GM12878 (cell line): ENCODE results near the gene FNDC3B. TPM values are rescaled to one million over a fixed set of nuclear protein-coding genes. Genes with fewer than 3 reads are reported as not detected.

Source experiments
- BCL11A ChIP-seq: IDR thresholded peaks from 2 replicates; pipeline ENCODE4 v1.6.1; 2011; ENCODE audit warnings: low read depth, low read length
- BHLHE40 ChIP-seq, 2 experiments: fragments of 450-650 bp in 1 of 2; IDR thresholded peaks; 2 replicates each; pipeline ENCODE4 v1.6.1; 2011 to 2017; ENCODE audit warnings: low read depth in 2 of 2, borderline replicate concordance in 1 of 2, improper control_type of control experiment in 1 of 2, low read length in 1 of 2, mild to moderate bottlenecking in 1 of 2
- BMI1 ChIP-seq: fragments of 450-650 bp; IDR thresholded peaks from 2 replicates; pipeline ENCODE4 v1.6.1; 2016; ENCODE audit warnings: mild to moderate bottlenecking, moderate library complexity, borderline replicate concordance
- EED ChIP-seq: sonication (generic); IDR thresholded peaks from 2 replicates; pipeline ENCODE4 v1.6.1; 2016; ENCODE audit warnings: antibody characterized with exemption, low read depth
- EP300 ChIP-seq, 2 experiments: fragments of 150-350 bp in 1 of 2; IDR thresholded peaks; 2 replicates each; pipeline ENCODE4 v1.6.1; 2011 to 2012; ENCODE audit warnings: low read depth in 2 of 2, low read length in 2 of 2, borderline replicate concordance in 1 of 2, improper control_type of control experiment in 1 of 2, inconsistent platforms in 1 of 2; ENCODE audit not compliant: control insufficient read depth in 1 of 2
- FOS ChIP-seq: IDR thresholded peaks from 3 replicates; pipeline ENCODE4 v1.6.1; 2011; ENCODE audit warnings: borderline replicate concordance; ENCODE audit not compliant: insufficient read length; ENCODE audit errors: extremely low read depth
- FOXK2 ChIP-seq: fragments of 450-650 bp; IDR thresholded peaks from 2 replicates; pipeline ENCODE4 v1.6.1; 2017; ENCODE audit warnings: mild to moderate bottlenecking, moderate library complexity
- HCFC1 ChIP-seq: fragments of 150-350 bp; IDR thresholded peaks from 2 replicates; pipeline ENCODE4 v1.6.1; 2014; ENCODE audit warnings: low read length
- LARP7 ChIP-seq: fragments of 450-650 bp; IDR thresholded peaks from 2 replicates; pipeline ENCODE4 v1.6.1; 2017; ENCODE audit warnings: mild to moderate bottlenecking
- NFYA ChIP-seq: IDR thresholded peaks from 2 replicates; pipeline ENCODE4 v1.6.1; 2011; ENCODE audit warnings: low read depth, mild to moderate bottlenecking, low read length, improper control_type of control experiment, borderline replicate concordance
- NFYB ChIP-seq: IDR thresholded peaks from 2 replicates; pipeline ENCODE4 v1.6.1; 2011; ENCODE audit warnings: low read depth, mild to moderate bottlenecking, low read length, improper control_type of control experiment, moderate library complexity; ENCODE audit not compliant: insufficient read depth
- POLR2AphosphoS5 ChIP-seq: IDR thresholded peaks from 2 replicates; pipeline ENCODE4 v1.6.1; 2011; ENCODE audit warnings: mild to moderate bottlenecking, low read length, inconsistent platforms
- RBBP5 ChIP-seq: fragments of 200-600 bp; sonication (generic); conservative IDR thresholded peaks from 2 replicates; pipeline ENCODE4 v1.6.1; 2016
- SMARCA5 ChIP-seq: fragments of 450-650 bp; IDR thresholded peaks from 2 replicates; pipeline ENCODE4 v1.6.1; 2017; ENCODE audit warnings: mild to moderate bottlenecking
- SPI1 ChIP-seq: IDR thresholded peaks from 2 replicates; pipeline ENCODE4 v1.6.1; 2011; ENCODE audit warnings: low read depth, mild to moderate bottlenecking, low read length, moderate library complexity, borderline replicate concordance; ENCODE audit not compliant: insufficient read depth
- SUZ12 ChIP-seq: fragments of 200-600 bp; sonication (generic); IDR thresholded peaks from one replicate; pipeline ENCODE4 v1.6.1; 2018; ENCODE audit warnings: antibody characterized with exemption, mild to moderate bottlenecking; ENCODE audit not compliant: unreplicated experiment
- TARDBP ChIP-seq: IDR thresholded peaks from 2 replicates; pipeline ENCODE4 v1.6.1; 2016; ENCODE audit warnings: borderline replicate concordance
- TCF12 ChIP-seq: IDR thresholded peaks from 2 replicates; pipeline ENCODE4 v1.6.1; 2011; ENCODE audit warnings: low read depth, mild to moderate bottlenecking, low read length
- TCF3 ChIP-seq: IDR thresholded peaks from 2 replicates; pipeline ENCODE4 v1.6.1; 2012; ENCODE audit warnings: low read depth, mild to moderate bottlenecking, low read length, borderline replicate concordance; ENCODE audit not compliant: insufficient read depth
- ZBED1 ChIP-seq: IDR thresholded peaks from 2 replicates; pipeline ENCODE4 v1.6.1; 2016; ENCODE audit warnings: borderline replicate concordance
- ZNF217 ChIP-seq: fragments of 450-650 bp; IDR thresholded peaks from 2 replicates; pipeline ENCODE4 v1.6.1; 2017; ENCODE audit warnings: antibody characterized with exemption, mild to moderate bottlenecking
- ZNF274 ChIP-seq: IDR thresholded peaks from one replicate; pipeline ENCODE4 v1.8.0; 2011; ENCODE audit not compliant: insufficient read length, insufficient read depth
- polyA plus RNA-seq, 11 experiments: library from polyadenylated mRNA; depleted of rRNA in 4 of 11; unstranded in 6 of 11; stranded (reverse) in 5 of 11; fragments of >200 nt; fragmentation: Nextera tagmentation in 4 of 11; fragmentation: Illumina TruSeq in 1 of 11; extraction: Ambion mirVana in 4 of 11; extraction: Trizol in 1 of 11; gene quantifications; 1 replicate in 1 of 11; 2 replicates in 10 of 11; pipeline versions ENCODE4 v1.2.1 to v1.2.3, GENCODE V29; 2011 to 2016; ENCODE audit warnings: inconsistent platforms in 2 of 11, missing spikeins in 2 of 11, low read depth in 1 of 11
- total RNA-seq, 4 experiments: library from RNA; depleted of rRNA in 3 of 4; stranded (reverse); fragments of >200 nt in 3 of 4; fragmentation: Illumina TruSeq in 1 of 4; extraction: Trizol in 1 of 4; gene quantifications; 2 replicates each; pipeline versions ENCODE4 v1.2.1 to v1.2.3, GENCODE V29; 2013 to 2021
- TF ChIP-seq, protein P1 (sequence below): IDR thresholded peaks from 2 replicates; pipeline ENCODE4 v1.6.1; 2012; ENCODE audit warnings: low read depth, low read length, improper control_type of control experiment
- TF ChIP-seq, protein P2 (sequence below): fragments of 450-650 bp; IDR thresholded peaks from 2 replicates; pipeline ENCODE4 v1.6.1; 2016; ENCODE audit warnings: mild to moderate bottlenecking
- TF ChIP-seq, protein P3 (sequence below): fragments of 450-650 bp; formaldehyde crosslinking; IDR thresholded peaks from 2 replicates; pipeline ENCODE4 v1.5.0; 2022; ENCODE audit warnings: mild to moderate bottlenecking, missing genetic modification characterization

The FNDC3B gene
- total and polyA plus RNA-seq, 10 of the 15 experiments (the other 5 are each of a cell fraction or from before 2014, with no cell fraction given) = 7.9 to 35.0 (median 18.5) TPM

DNA sequence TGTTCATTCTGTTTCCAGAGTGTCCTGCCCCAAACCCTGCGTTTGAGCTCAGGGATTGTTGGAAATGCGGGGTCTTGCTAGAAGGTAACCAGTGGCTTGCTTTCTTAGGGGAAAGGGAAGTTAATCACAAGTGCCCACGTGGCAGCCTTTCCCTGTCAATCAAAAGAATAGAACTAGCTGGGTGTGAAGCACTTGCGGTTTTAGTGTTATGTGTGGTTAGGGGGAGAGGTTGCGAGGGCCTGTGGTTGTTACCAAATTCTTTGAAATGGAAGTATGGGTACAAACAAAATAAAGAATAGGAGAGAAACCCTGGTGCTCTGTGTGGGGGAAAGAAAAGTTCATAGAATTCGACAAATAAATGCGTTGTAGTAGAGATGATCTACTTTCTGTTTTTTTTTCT is 67.6 kb downstream of the FNDC3B start (continued):
- TF ChIP-seq ZNF274 (no peak), BCL11A (peak; percentile 38; the same call in 1 of the 2 replicates), BHLHE40 (IDR thresholded peaks at IDR 0.05; ENCODE audit: borderline replicate concordance in 1 of 2, low read depth in 2 of 2, low read length in 1 of 2) (peak; percentile 60 to 64; a peak in 3 of 4 replicates), SMARCA5 (no peak), NFYA (no peak), BMI1 (no peak; the same call in 1 of the 2 replicates), ZBED1 (no peak), EED (peak; percentile 61; the same call in 1 of the 2 replicates), NFYB (no peak), POLR2AphosphoS5 (no peak), TARDBP (no peak), EP300 (IDR thresholded peaks at IDR 0.05; ENCODE audit: borderline replicate concordance in 1 of 2, control insufficient read depth in 1 of 2, low read depth in 2 of 2, low read length in 2 of 2) (peak in 1 of 2 experiments; percentile 74; a peak in 2 of 4 replicates), SUZ12 (no peak), RBBP5 (no peak), FOXK2 (no peak), TCF3 (no peak), HCFC1 (no peak), FOS (no peak), TCF12 (0 out of 2 replicates have a peak, but pooled peaks have one; percentile 49), SPI1 (no peak), LARP7 (no peak), ZNF217 (no peak)
- TF ChIP-seq, protein P1, sequence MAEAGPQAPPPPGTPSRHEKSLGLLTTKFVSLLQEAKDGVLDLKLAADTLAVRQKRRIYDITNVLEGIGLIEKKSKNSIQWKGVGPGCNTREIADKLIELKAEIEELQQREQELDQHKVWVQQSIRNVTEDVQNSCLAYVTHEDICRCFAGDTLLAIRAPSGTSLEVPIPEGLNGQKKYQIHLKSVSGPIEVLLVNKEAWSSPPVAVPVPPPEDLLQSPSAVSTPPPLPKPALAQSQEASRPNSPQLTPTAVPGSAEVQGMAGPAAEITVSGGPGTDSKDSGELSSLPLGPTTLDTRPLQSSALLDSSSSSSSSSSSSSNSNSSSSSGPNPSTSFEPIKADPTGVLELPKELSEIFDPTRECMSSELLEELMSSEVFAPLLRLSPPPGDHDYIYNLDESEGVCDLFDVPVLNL = no peak
- TF ChIP-seq, protein P2, sequence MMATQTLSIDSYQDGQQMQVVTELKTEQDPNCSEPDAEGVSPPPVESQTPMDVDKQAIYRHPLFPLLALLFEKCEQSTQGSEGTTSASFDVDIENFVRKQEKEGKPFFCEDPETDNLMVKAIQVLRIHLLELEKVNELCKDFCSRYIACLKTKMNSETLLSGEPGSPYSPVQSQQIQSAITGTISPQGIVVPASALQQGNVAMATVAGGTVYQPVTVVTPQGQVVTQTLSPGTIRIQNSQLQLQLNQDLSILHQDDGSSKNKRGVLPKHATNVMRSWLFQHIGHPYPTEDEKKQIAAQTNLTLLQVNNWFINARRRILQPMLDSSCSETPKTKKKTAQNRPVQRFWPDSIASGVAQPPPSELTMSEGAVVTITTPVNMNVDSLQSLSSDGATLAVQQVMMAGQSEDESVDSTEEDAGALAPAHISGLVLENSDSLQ = peak; percentile 98
- TF ChIP-seq, protein P3, sequence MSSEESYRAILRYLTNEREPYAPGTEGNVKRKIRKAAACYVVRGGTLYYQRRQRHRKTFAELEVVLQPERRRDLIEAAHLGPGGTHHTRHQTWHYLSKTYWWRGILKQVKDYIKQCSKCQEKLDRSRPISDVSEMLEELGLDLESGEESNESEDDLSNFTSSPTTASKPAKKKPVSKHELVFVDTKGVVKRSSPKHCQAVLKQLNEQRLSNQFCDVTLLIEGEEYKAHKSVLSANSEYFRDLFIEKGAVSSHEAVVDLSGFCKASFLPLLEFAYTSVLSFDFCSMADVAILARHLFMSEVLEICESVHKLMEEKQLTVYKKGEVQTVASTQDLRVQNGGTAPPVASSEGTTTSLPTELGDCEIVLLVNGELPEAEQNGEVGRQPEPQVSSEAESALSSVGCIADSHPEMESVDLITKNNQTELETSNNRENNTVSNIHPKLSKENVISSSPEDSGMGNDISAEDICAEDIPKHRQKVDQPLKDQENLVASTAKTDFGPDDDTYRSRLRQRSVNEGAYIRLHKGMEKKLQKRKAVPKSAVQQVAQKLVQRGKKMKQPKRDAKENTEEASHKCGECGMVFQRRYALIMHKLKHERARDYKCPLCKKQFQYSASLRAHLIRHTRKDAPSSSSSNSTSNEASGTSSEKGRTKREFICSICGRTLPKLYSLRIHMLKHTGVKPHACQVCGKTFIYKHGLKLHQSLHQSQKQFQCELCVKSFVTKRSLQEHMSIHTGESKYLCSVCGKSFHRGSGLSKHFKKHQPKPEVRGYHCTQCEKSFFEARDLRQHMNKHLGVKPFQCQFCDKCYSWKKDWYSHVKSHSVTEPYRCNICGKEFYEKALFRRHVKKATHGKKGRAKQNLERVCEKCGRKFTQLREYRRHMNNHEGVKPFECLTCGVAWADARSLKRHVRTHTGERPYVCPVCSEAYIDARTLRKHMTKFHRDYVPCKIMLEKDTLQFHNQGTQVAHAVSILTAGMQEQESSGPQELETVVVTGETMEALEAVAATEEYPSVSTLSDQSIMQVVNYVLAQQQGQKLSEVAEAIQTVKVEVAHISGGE (CRISPR knock-in tag) = no peak
